Placental epithelial cell (primary cell): ENCODE measurements around the gene UTS2B. TPM values are rescaled to one million over a fixed set of nuclear protein-coding genes. Genes with fewer than 3 reads are reported as not detected.

Source experiments
- total RNA-seq: library from RNA; depleted of rRNA; stranded (reverse); fragments of >200 nt; gene quantifications from 2 replicates; pipeline ENCODE4 v1.2.3, GENCODE V29; 2012

UTS2B gene, protein sequence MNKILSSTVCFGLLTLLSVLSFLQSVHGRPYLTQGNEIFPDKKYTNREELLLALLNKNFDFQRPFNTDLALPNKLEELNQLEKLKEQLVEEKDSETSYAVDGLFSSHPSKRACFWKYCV
- total RNA-seq, result 0.79 and 1.3 TPM in 2 replicates

DNA sequence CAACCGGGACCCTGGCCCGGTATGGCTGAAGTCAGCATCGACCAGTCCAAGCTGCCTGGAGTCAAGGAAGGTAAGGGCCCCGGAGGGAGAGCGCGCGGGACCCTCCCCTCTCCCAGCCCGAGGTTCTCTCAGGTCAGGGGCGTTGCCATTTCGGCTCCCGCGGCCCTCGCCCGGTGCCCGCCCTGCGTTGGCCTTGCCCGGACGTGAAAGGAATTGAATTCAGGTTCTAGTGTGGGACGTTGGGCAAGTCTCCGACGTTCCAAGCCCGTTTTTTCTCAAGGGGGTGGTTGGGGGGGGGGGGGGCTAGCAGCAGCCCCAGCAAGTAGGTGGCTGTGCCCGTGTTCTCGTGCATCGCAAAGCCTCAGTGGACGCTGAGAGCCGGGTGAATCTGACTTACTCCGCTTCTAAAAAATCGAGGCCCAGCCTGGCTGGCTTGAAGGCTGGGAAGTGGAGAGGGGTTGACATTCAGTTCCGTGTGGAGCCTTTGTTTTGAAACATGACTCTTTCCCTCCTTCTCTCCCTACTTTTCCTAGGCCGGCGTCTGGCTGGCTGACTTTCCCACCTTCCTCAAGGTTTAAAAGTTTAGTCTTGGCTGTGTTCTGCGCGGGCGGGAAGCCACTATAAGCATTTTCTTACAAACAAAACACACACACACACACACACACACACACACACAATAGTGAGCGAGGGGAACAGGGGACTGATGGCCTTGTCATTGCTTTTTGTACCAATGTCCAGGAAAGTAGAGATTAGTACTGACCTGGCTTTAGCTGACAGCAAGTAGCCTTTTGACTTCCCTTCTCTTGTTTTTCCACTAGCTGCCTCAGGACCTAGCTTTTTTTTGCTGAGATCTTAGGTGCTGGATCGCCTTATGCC lies at the start of gene UTS2B:
Gene UTS2B (minus strand): TSS at position 873 of the 876 bp plus-strand sequence. CDS start 48,337 bp downstream, outside the sequence.

DNA sequence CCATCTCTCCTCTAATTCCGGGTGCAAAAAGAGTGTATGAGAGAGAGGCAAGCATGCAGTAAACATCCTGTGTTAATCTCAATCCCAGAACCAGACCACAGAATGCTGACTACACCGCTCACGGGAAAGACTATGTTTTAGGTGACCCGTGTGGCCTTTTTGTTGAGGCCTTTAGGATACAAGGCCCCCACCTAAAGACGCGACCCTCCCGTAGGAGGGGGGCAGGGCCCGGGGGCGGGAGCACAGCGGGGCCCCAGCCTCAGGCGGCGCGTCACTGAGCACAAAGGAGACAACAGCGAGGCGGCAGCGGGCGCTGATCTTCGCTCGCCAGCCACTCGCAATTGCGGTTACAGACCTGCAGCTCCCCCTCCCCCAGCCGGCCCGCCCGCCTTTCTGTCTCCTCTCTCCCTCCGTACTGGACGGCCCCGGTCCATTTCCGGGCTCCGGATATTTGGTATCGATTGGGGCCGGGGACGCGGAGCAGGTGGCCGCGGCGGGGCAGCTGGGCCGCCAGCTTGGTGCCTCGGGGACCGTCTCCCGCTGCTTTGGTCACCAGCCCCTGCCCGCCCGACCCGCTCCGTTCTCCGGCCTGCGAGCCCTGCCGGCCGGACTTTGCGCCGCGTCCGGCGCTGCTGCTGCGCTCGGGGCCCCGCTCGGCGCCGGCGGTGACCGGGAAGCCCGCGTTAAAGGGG lies 1.2 kb downstream of the UTS2B start, which contains the start of gene CCDC50:
Gene CCDC50 (plus strand): TSS at position 433 of the 692 bp plus-strand sequence. CDS start 281 bp downstream, outside the sequence.

Other genes starting within 250 kb of the UTS2B start
- gene OSTN, start 131.3 kb downstream of the UTS2B start, total RNA-seq, result not detected in 2 replicates
- 43.6 and 62.1 TPM in 2 replicates for gene CCDC50, start 1.1 kb downstream of the UTS2B start, total RNA-seq
- gene PYDC2, start 130.6 kb upstream of the UTS2B start, total RNA-seq, result not detected in 2 replicates